Liver (tissue), 3 donors: ENCODE results near the gene CPA2.

Source experiments
- CTCF ChIP-seq: fragments of 150-350 bp; IDR thresholded peaks from 2 replicates; pipeline ENCODE4 v1.5.1; 2017; ENCODE audit warnings: improper control_type of control experiment, low read depth, low read length; ENCODE audit not compliant: missing input control
- GABPA ChIP-seq, 2 donors: IDR thresholded peaks in 1 of 2; conservative IDR thresholded peaks in 1 of 2; 2 replicates each; pipeline ENCODE4 v1.6.1; 2016; ENCODE audit warnings: antibody characterized with exemption in 2 of 2, mild to moderate bottlenecking in 1 of 2, moderate library complexity in 1 of 2
- MAX ChIP-seq: IDR thresholded peaks from 2 replicates; pipeline ENCODE4 v1.6.1; 2016; ENCODE audit warnings: antibody characterized with exemption
- TF ChIP-seq, protein P1 (sequence below): IDR thresholded peaks from 2 replicates; pipeline ENCODE4 v1.6.1; 2016; ENCODE audit warnings: antibody characterized with exemption, mild to moderate bottlenecking
- donor health status: healthy.
- donor health status: healthy.

DNA sequence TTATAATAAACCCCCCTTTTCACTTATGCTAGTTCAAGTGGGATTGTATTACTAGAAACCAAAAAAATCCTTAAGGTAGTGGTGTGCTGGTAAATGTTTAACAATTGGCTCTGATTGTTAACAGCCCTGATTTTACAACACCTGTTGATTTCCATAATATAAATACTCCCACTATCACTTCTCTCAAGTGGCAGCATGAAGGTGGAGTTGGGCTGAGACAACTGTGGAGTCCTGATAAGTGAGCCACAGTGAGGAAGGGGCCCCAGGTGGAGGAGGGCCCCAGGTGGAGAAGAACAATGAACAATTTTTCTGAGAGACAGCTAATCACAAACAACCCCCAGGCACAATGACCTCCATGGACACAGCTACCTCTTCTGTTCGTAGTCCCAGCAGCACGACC is 32.6 kb upstream of the CPA2 start:
- TF ChIP-seq, protein P1, sequence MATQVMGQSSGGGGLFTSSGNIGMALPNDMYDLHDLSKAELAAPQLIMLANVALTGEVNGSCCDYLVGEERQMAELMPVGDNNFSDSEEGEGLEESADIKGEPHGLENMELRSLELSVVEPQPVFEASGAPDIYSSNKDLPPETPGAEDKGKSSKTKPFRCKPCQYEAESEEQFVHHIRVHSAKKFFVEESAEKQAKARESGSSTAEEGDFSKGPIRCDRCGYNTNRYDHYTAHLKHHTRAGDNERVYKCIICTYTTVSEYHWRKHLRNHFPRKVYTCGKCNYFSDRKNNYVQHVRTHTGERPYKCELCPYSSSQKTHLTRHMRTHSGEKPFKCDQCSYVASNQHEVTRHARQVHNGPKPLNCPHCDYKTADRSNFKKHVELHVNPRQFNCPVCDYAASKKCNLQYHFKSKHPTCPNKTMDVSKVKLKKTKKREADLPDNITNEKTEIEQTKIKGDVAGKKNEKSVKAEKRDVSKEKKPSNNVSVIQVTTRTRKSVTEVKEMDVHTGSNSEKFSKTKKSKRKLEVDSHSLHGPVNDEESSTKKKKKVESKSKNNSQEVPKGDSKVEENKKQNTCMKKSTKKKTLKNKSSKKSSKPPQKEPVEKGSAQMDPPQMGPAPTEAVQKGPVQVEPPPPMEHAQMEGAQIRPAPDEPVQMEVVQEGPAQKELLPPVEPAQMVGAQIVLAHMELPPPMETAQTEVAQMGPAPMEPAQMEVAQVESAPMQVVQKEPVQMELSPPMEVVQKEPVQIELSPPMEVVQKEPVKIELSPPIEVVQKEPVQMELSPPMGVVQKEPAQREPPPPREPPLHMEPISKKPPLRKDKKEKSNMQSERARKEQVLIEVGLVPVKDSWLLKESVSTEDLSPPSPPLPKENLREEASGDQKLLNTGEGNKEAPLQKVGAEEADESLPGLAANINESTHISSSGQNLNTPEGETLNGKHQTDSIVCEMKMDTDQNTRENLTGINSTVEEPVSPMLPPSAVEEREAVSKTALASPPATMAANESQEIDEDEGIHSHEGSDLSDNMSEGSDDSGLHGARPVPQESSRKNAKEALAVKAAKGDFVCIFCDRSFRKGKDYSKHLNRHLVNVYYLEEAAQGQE, result no peak
- no peak for TF ChIP-seq CTCF
- TF ChIP-seq MAX, result no peak
- TF ChIP-seq GABPA (IDR thresholded peaks at IDR 0.05 in 1 of 2, conservative IDR thresholded peaks at IDR 0.05 in 1 of 2), result no peak
